Retinal pigment epithelial cell (primary cell): ENCODE data around the gene RALGAPA2.

ENCODE experiments used
- DNase-seq: peaks from one replicate; pipeline ENCODE4 v3.0.0-alpha.2; 2010; ENCODE audit warnings: low read depth
- H3K4me3 ChIP-seq: 2 replicates; pipeline ENCODE4 v1.5.1; 2011; ENCODE audit warnings: mild to moderate bottlenecking, low read length, control low read depth, moderate library complexity
- TF ChIP-seq, protein P1 (sequence below): conservative IDR thresholded peaks from 2 replicates; pipeline ENCODE4 v1.5.1; 2011; ENCODE audit warnings: low read depth, low read length, control low read depth, inconsistent platforms

The RALGAPA2 gene

GRCh38 chr20:20712474-20713243 lies at the start of gene RALGAPA2:
RALGAPA2 (minus strand) TSS chr20:20712644; CDS start chr20:20712480, 164 bp downstream.
- TF ChIP-seq, protein P1, sequence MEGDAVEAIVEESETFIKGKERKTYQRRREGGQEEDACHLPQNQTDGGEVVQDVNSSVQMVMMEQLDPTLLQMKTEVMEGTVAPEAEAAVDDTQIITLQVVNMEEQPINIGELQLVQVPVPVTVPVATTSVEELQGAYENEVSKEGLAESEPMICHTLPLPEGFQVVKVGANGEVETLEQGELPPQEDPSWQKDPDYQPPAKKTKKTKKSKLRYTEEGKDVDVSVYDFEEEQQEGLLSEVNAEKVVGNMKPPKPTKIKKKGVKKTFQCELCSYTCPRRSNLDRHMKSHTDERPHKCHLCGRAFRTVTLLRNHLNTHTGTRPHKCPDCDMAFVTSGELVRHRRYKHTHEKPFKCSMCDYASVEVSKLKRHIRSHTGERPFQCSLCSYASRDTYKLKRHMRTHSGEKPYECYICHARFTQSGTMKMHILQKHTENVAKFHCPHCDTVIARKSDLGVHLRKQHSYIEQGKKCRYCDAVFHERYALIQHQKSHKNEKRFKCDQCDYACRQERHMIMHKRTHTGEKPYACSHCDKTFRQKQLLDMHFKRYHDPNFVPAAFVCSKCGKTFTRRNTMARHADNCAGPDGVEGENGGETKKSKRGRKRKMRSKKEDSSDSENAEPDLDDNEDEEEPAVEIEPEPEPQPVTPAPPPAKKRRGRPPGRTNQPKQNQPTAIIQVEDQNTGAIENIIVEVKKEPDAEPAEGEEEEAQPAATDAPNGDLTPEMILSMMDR: no peak
- DNase-seq: peak; percentile 95
- peak within 1 kb of the TSS; percentile 75 for H3K4me3 ChIP-seq

- TF ChIP-seq, protein P1: no peak
- H3K4me3 ChIP-seq: no peak overlapping the region
- no peak for DNase-seq
Observed at GRCh38 chr20:20761301-20761700, 48.9 kb upstream of the RALGAPA2 start.

DNA sequence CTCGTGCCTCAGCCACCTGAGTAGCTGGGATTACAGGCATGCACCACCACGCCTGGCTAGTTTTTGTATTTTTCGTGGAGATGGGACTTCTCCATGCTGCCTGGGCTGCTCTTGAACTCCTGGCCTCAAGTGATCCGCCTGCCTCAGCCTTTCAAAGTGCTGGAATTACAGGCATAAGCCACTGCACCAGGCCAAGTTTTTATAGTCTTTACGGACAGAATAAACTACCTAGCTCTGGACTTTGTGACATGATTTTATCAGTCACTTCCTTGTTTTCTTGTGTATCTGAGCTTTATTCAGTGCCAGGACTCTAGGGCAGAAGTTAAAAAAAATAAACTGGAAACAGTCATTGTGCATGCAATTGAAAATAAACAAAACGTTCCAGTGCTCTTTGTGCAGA lies 46.7 kb upstream of the RALGAPA2 start:
- no peak for DNase-seq
- TF ChIP-seq, protein P1: no peak
- H3K4me3 ChIP-seq: no peak overlapping the region

DNA sequence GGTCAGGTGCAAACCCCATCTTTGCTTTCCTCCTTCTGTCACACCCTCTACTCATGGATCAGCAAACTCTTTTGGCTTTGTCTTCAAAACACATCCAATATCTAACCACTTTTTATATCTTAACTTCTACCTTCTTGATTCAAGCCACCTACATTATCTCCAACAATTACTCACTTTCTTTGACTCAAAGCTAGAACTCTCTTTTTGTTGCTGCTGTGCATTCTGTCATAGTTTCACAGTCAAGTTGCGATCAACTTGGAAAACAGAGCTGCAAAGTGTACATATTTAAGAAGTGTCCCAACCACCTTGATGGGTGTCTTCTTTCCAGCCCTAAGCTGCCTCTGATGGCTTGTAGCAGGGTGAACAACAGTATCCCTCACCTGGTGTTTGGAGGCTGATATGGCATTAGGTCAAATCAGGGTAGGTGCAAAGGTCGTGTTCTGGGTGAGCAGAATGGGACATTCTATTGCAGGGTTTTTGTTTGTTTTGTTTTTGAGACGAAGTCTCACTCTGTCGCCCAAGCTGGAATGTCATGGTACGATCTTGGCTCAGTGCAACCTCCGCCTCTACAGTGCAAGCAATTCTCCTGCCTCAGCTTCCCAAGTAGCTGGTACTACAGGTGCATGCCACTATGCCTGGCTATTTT lies 43.4 kb upstream of the RALGAPA2 start:
- DNase-seq: no peak
- no peak overlapping the region for H3K4me3 ChIP-seq

DNA sequence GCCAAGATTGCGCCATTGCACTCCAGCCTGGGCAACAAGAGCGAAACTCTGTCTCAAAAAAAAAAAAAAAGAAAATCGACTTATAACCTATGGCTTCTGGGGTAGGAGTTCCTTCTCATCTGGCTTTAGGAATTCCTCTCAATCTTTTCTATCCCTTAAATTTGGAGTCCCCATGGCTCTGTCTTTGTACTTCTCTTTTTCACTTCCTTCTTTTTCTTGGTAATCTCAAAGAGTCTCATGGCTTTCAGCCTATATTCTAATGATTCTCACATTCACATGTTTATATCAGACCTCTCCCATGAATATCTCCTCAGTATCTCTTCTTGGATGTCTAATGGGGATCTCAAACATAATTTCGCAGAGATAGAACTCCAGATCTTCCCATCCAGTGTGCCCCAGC lies 42.8 kb upstream of the RALGAPA2 start:
- no peak for DNase-seq
- no peak overlapping the region for H3K4me3 ChIP-seq
- TF ChIP-seq, protein P1: no peak

More for the DNA sequence above, 43.4 kb upstream of the RALGAPA2 start:
- TF ChIP-seq, protein P1: no peak

DNA sequence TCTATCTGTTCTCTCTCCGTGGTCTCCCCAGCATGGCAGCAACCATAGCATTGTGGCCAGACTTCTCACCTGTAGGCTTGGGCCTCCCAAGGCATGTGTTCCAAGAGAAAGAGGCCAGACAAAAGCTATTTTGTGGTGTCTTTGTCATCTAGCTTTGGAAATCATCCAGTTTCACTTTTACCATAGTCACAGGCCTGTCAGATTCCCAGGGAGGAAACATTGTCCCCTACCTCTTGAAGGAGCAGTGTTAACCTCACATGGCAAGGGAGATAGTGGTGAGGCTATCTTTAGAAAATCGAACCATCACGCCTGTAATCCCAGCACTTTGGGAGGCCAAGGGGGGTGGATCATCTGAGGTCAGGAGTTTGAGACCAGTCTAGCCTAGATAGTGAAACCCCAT lies 42.3 kb upstream of the RALGAPA2 start:
- TF ChIP-seq, protein P1: no peak
- no peak overlapping the region for H3K4me3 ChIP-seq
- DNase-seq: no peak

DNA sequence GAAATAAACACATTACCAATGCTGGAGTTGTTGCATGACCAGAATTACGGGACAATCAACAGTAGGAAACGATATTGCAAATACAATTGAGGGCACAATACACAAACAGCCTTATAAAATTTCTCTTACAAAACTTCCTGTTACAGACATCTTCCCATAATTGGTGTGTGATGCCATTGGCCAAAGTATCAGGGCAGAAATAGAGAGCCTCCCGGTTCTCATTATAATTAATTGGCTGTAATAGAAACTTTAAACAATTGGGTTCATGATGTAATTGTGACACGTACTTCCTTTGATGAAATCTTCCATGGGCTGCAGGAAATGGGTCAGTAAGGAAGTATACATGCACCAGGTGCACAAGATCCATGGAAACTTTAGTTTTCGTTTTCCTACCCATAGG lies 40.3 kb upstream of the RALGAPA2 start:
- no peak overlapping the region for H3K4me3 ChIP-seq
- TF ChIP-seq, protein P1: no peak
- no peak for DNase-seq
